CD4-positive, alpha-beta memory T cell (primary cell): ENCODE data around the gene RPS27. TPM values are rescaled to one million over a fixed set of nuclear protein-coding genes. Genes with fewer than 3 reads are reported as not detected.

Source experiments
- CTCF ChIA-PET: fragments of 350-600 bp; sonication (Branson Sonifier 250); formaldehyde crosslinking; loops from one replicate; lab custom pipeline; 2021; ENCODE audit warnings: inconsistent platforms; ENCODE audit not compliant: partially characterized antibody; lab: Charles Lee
- POLR2A ChIA-PET: fragments of 350-600 bp; sonication (Branson Sonifier 250); formaldehyde crosslinking; loops from one replicate; lab custom pipeline; 2021; ENCODE audit not compliant: partially characterized antibody; lab: Charles Lee
- DNase-seq, 5 donors: peaks; one replicate each; pipeline versions ENCODE4 v3.0.0 to v3.0.0-alpha.2; 2020 to 2022; ENCODE audit warnings: mixed read lengths in 1 of 5
- H3K27ac ChIP-seq: one replicate; pipeline ENCODE4 v1.7.0; 2013; ENCODE audit warnings: low read depth, low read length
- H3K27me3 ChIP-seq: 2 replicates; pipeline ENCODE4 v1.7.0; 2013; ENCODE audit warnings: mild to moderate bottlenecking, low read length, moderate library complexity; ENCODE audit not compliant: insufficient read depth
- H3K36me3 ChIP-seq: 2 replicates; pipeline ENCODE4 v1.7.0; 2013; ENCODE audit warnings: mild to moderate bottlenecking, low read length, moderate library complexity; ENCODE audit not compliant: insufficient read depth
- H3K4me1 ChIP-seq: 2 replicates; pipeline ENCODE4 v1.7.0; 2013; ENCODE audit warnings: mild to moderate bottlenecking, low read length, moderate library complexity; ENCODE audit not compliant: insufficient read depth
- H3K4me3 ChIP-seq, 2 donors: one replicate each; pipeline ENCODE4 v1.7.0; 2013; ENCODE audit warnings: low read length in 2 of 2, mild to moderate bottlenecking in 1 of 2
- H3K9me3 ChIP-seq, 2 donors: one replicate each; pipeline ENCODE4 v1.7.0; 2013; ENCODE audit warnings: low read length in 2 of 2, control low read depth in 1 of 2; ENCODE audit not compliant: control insufficient read depth in 1 of 2
- H3K27ac Mint-ChIP-seq, 7 donors: one replicate each; pipeline ENCODE4 v1.8.0; 2020 to 2021; ENCODE audit warnings: mixed read lengths in 7 of 7, mild to moderate bottlenecking in 6 of 7, inconsistent platforms in 3 of 7, moderate library complexity in 3 of 7
- H3K27me3 Mint-ChIP-seq, 2 donors: one replicate each; pipeline ENCODE4 v1.8.0; 2020 to 2021; ENCODE audit warnings: mixed read lengths in 2 of 2
- H3K36me3 Mint-ChIP-seq, 2 donors: one replicate each; pipeline ENCODE4 v1.8.0; 2020 to 2021; ENCODE audit warnings: mixed read lengths in 2 of 2, inconsistent platforms in 1 of 2, mild to moderate bottlenecking in 1 of 2
- H3K4me1 Mint-ChIP-seq, 4 donors: one replicate each; pipeline ENCODE4 v1.8.0; 2020 to 2021; ENCODE audit warnings: mixed read lengths in 4 of 4, mild to moderate bottlenecking in 1 of 4
- H3K4me3 Mint-ChIP-seq, 8 donors: one replicate each; pipeline ENCODE4 v1.8.0; 2020 to 2021; ENCODE audit warnings: mixed read lengths in 8 of 8, mild to moderate bottlenecking in 7 of 8, moderate library complexity in 6 of 8, inconsistent platforms in 3 of 8
- H3K9me3 Mint-ChIP-seq, 8 donors: one replicate each; pipeline ENCODE4 v1.8.0; 2020 to 2021; ENCODE audit warnings: mixed read lengths in 8 of 8, mild to moderate bottlenecking in 5 of 8, inconsistent platforms in 3 of 8, moderate library complexity in 1 of 8
- intact Hi-C: fragments of 100-400 bp; cut with micrococcal nuclease; formaldehyde crosslinking; loops from one replicate; pipeline ENCODE4 v1.15.1; 2023
- polyA plus RNA-seq, 2 donors: library from polyadenylated mRNA; unstranded; fragments of 300-500 nt; fragmentation: Illumina TruSeq; gene quantifications; one replicate each; pipeline ENCODE4 v1.2.3, GENCODE V29; 2021
- total RNA-seq, 2 experiments: library from RNA; stranded (reverse); gene quantifications; one replicate each; pipeline ENCODE4 v1.2.3, GENCODE V29; 2021

RPS27 gene
- total and polyA plus RNA-seq, 4 experiments from 2014 or later: 6,785 to 21,324 (median 12,054) TPM

DNA sequence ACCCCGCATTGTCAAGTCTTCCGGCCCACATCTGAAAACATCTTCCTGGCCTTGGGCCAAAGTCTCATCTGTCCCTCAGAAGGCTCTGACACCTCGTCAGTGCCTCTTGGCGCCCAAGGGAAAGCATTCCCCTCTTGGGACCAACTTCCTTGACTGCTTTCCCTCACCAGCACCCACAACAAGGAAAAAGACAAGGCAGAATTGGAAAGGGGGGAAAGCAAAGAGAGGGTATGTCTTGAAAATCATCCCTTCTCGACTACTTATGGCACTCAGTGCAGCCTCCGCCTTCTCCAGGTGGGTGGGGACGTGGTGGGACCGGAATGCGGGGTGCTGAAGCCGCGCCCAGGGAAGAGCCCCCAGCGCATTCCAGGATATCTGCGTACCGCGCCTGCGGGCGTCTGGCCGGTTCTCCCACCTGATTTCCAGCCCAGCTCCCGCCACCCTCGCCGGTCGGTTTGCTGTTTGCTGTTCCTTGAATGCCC, 26.7 kb upstream of the RPS27 start:
- Mint-ChIP-seq H3K27me3 (no peaks in the 10 kb centered on the region), H3K27ac (peak overlapping the region; percentile 86 to 98 (median 97)), H3K4me1 (peaks cover 37 to 64% (median 51%) of the 10 kb centered on the region in 4 donors), H3K9me3 (no peaks in the 10 kb centered on the region), H3K36me3 (peaks cover 0 to 26% of the 10 kb centered on the region in 2 donors), H3K4me3 (peak overlapping the region; percentile 90 to 98 (median 94))
- H3K27ac ChIP-seq: peak overlapping the region; percentile 91
- no peak for DNase-seq
- ChIA-PET CTCF (interaction anchor here (1.6 to 8.4 kb wide), 5 partner anchors 12 to 40 kb away, joined by 5 to 70 read pairs (median 12); partner anchors contain the start of genes DENND4B, JTB and RAB13), POLR2A (interaction anchor here (1.1 to 3.3 kb wide), 7 partner anchors 9 to 166 kb away, joined by 3 to 70 read pairs (median 22); partner anchors contain the start of genes DENND4B, GATAD2B, JTB and RPS27)
- no peaks in the 10 kb centered on the region for H3K36me3 ChIP-seq
- intact Hi-C loops: loop anchor here (1.0 kb wide), 1 partner anchor 41 kb away; no protein-coding TSS in a partner anchor
- H3K27me3 ChIP-seq: no peaks in the 10 kb centered on the region
- H3K4me3 ChIP-seq: peak overlapping the region; percentile 55 to 80
- H3K9me3 ChIP-seq: no peaks in the 10 kb centered on the region
- H3K4me1 ChIP-seq: peaks cover 54% of the 10 kb centered on the region

GRCh38 chr1:153967107-153967999, 23.2 kb upstream of the RPS27 start, which contains the start of gene CREB3L4:
CREB3L4 (plus strand) TSS chr1:153967902; CDS start chr1:153968526, 624 bp downstream.
- ChIA-PET CTCF (interaction anchor here (0.5 to 8.4 kb wide), 14 partner anchors 9 to 307 kb away, joined by 3 to 70 read pairs (median 5); partner anchors contain the start of genes CRTC2, DENND4B, GATAD2B and JTB), POLR2A (interaction anchor here (0.7 to 5.1 kb wide), 23 partner anchors 9 to 1043 kb away, joined by 3 to 148 read pairs (median 6); partner anchors contain the start of genes CRTC2, DENND4B, GATAD2B and HAX1)
- H3K27me3 Mint-ChIP-seq: no peaks in the 10 kb centered on the region
- Histone ChIP-seq H3K9me3 (no peaks in the 10 kb centered on the region), H3K4me3 (peak within 1 kb of the TSS; percentile 45 to 66), H3K36me3 (no peaks in the 10 kb centered on the region), H3K27ac (peak within 1 kb of the TSS; percentile 89), H3K4me1 (peaks cover 46% of the 10 kb centered on the region), H3K27me3 (no peaks in the 10 kb centered on the region)
- DNase-seq: peak; percentile 82 to 91 (median 87)
- H3K9me3 Mint-ChIP-seq: no peaks in the 10 kb centered on the region
- H3K4me3 Mint-ChIP-seq: peak within 1 kb of the TSS; percentile 86 to 97 (median 92)
- H3K27ac Mint-ChIP-seq: peak within 1 kb of the TSS; percentile 95 to 99 (median 96)
- H3K36me3 Mint-ChIP-seq: peaks cover 0 to 14% of the 10 kb centered on the region in 2 donors
- intact Hi-C loops: loop anchor here (1.0 kb wide), 4 partner anchors 9 to 44 kb away; partner anchors contain the start of genes CRTC2, DENND4B and JTB
- peaks cover 29 to 60% (median 47%) of the 10 kb centered on the region in 4 donors for H3K4me1 Mint-ChIP-seq

- peaks cover 0 to 11% of the 10 kb centered on the region in 2 donors for H3K36me3 Mint-ChIP-seq
- H3K9me3 ChIP-seq: no peaks in the 10 kb centered on the region
- H3K4me1 Mint-ChIP-seq: peaks cover 24 to 60% (median 45%) of the 10 kb centered on the region in 4 donors
- H3K27me3 ChIP-seq: no peaks in the 10 kb centered on the region
- intact Hi-C loops: loop anchor here (1.0 kb wide), 4 partner anchors 9 to 45 kb away; partner anchors contain the start of genes CRTC2, DENND4B and JTB
- ChIA-PET CTCF (interaction anchor here (0.5 to 8.4 kb wide), 13 partner anchors 8 to 308 kb away, joined by 3 to 70 read pairs (median 6); partner anchors contain the start of genes CRTC2, DENND4B, GATAD2B and JTB), POLR2A (interaction anchor here (1.0 to 5.1 kb wide), 17 partner anchors 9 to 305 kb away, joined by 3 to 148 read pairs (median 7); partner anchors contain the start of genes CRTC2, DENND4B, GATAD2B and HAX1)
- H3K4me3 ChIP-seq: peak overlapping the region in 1 of 2 donors; percentile 66
- no peaks in the 10 kb centered on the region for H3K27me3 Mint-ChIP-seq
- H3K4me3 Mint-ChIP-seq: peak overlapping the region; percentile 86 to 97 (median 92)
- DNase-seq: no peak
- no peaks in the 10 kb centered on the region for H3K9me3 Mint-ChIP-seq
- peak overlapping the region; percentile 95 to 99 (median 96) for H3K27ac Mint-ChIP-seq
- H3K36me3 ChIP-seq: peaks cover 4% of the 10 kb centered on the region
- H3K4me1 ChIP-seq: peaks cover 39% of the 10 kb centered on the region
- H3K27ac ChIP-seq: peak overlapping the region; percentile 89
Observed at GRCh38 chr1:153968000-153968363, 22.6 kb upstream of the RPS27 start.

DNA sequence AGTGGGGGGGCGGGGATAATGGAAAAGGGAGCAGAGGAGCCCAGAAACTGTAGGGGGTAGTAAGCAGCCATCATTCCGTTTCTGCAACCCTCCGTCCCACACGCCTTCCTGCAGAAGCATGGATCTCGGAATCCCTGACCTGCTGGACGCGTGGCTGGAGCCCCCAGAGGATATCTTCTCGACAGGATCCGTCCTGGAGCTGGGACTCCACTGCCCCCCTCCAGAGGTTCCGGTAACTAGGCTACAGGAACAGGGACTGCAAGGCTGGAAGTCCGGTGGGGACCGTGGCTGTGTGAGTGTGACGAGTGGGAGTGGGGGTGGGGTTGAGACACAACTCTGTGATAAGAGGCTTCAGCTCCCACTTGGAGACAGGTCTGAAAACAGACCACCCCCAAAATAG, 22.2 kb upstream of the RPS27 start:
- intact Hi-C loops: no loop called here
- Mint-ChIP-seq H3K9me3 (no peaks in the 10 kb centered on the region), H3K36me3 (peaks cover 0 to 14% of the 10 kb centered on the region in 2 donors), H3K4me1 (peaks cover 24 to 58% (median 42%) of the 10 kb centered on the region in 4 donors), H3K27me3 (no peaks in the 10 kb centered on the region), H3K27ac (peak overlapping the region; percentile 29 to 99 (median 96)), H3K4me3 (peak overlapping the region in 5 of 8 donors; percentile 15 to 93 (median 43))
- Histone ChIP-seq H3K4me1 (peaks cover 39% of the 10 kb centered on the region), H3K27ac (peak overlapping the region; percentile 89), H3K9me3 (no peaks in the 10 kb centered on the region), H3K36me3 (peaks cover 8% of the 10 kb centered on the region), H3K27me3 (no peaks in the 10 kb centered on the region), H3K4me3 (no peak overlapping the region)
- CTCF ChIA-PET: interaction anchor here (0.5 to 8.4 kb wide), 9 partner anchors 8 to 308 kb away, joined by 3 to 70 read pairs (median 7); partner anchors contain the start of genes CRTC2, DENND4B, JTB and RAB13
- no peak for DNase-seq
- POLR2A ChIA-PET: interaction anchor here (1.2 to 5.1 kb wide), 11 partner anchors 8 to 304 kb away, joined by 3 to 148 read pairs (median 11); partner anchors contain the start of genes CRTC2, DENND4B, GATAD2B and HAX1

DNA sequence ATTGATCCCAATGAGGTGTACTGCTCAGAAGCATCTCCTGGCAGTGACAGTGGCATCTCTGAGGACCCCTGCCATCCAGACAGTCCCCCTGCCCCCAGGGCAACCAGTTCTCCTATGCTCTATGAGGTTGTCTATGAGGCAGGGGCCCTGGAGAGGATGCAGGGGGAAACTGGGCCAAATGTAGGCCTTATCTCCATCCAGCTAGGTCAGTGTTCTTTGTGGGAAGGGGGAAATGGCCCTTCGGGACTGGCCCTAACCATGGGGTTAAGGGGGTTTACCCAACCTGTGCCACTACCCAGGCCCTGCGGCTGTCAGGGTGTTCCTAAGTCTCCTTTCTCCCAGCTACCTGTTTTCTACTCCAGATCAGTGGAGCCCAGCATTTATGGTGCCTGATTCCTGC, 21.6 kb upstream of the RPS27 start:
- peaks cover under 1 to 14% of the 10 kb centered on the region in 2 donors for H3K36me3 Mint-ChIP-seq
- POLR2A ChIA-PET: interaction anchor here (4.0 to 5.1 kb wide), 5 partner anchors 8 to 47 kb away, joined by 56 to 148 read pairs (median 93); partner anchors contain the start of genes CRTC2, DENND4B, GATAD2B and JTB
- H3K4me1 Mint-ChIP-seq: peaks cover 19 to 54% (median 37%) of the 10 kb centered on the region in 4 donors
- DNase-seq: no peak
- H3K36me3 ChIP-seq: peaks cover 14% of the 10 kb centered on the region
- CTCF ChIA-PET: interaction anchor here (2.1 to 8.4 kb wide), 4 partner anchors 11 to 23 kb away, joined by 7 to 70 read pairs (median 26); partner anchors contain the start of genes CRTC2, DENND4B and RAB13
- H3K4me1 ChIP-seq: peaks cover 36% of the 10 kb centered on the region
- intact Hi-C loops: no loop called here
- no peaks in the 10 kb centered on the region for H3K9me3 Mint-ChIP-seq
- H3K9me3 ChIP-seq: no peaks in the 10 kb centered on the region
- H3K27ac ChIP-seq: no peak overlapping the region
- peak overlapping the region in 1 of 8 donors; percentile 72 for H3K4me3 Mint-ChIP-seq
- no peaks in the 10 kb centered on the region for H3K27me3 Mint-ChIP-seq
- no peaks in the 10 kb centered on the region for H3K27me3 ChIP-seq
- H3K4me3 ChIP-seq: no peak overlapping the region
- H3K27ac Mint-ChIP-seq: peak overlapping the region; percentile 73 to 96 (median 85)

DNA sequence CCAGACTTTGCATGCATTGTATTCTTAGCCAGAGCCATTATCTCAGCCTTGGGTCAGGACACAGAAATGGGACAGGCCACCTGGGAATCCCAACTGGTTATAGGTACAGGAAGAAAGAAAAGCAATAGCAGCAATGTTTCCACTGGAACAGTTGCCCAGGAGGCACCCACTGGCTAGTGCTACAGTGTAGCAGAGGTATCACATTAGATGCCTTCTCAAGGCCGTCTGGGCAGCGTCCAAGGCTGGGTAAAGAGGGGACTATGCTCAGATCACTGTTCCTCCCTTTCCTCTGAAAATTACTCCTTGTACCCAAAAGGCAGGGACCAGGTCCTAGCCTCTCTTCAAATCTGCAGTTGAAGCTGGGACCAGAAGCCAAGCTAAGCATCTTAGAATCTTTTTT, 20.2 kb upstream of the RPS27 start:
- Histone ChIP-seq H3K4me1 (peaks cover 29% of the 10 kb centered on the region), H3K36me3 (peaks cover 22% of the 10 kb centered on the region), H3K9me3 (no peaks in the 10 kb centered on the region), H3K4me3 (no peak overlapping the region), H3K27ac (no peak overlapping the region), H3K27me3 (no peaks in the 10 kb centered on the region)
- peaks cover 9 to 24% of the 10 kb centered on the region in 2 donors for H3K36me3 Mint-ChIP-seq
- no peak overlapping the region for H3K4me3 Mint-ChIP-seq
- no peaks in the 10 kb centered on the region for H3K9me3 Mint-ChIP-seq
- DNase-seq: no peak
- H3K4me1 Mint-ChIP-seq: peaks cover 19 to 59% (median 35%) of the 10 kb centered on the region in 4 donors
- intact Hi-C loops: no loop called here
- no peaks in the 10 kb centered on the region for H3K27me3 Mint-ChIP-seq
- CTCF ChIA-PET: interaction anchor here (0.7 kb wide), 2 partner anchors 17 to 27 kb away, joined by 4 read pairs; no protein-coding TSS in a partner anchor
- H3K27ac Mint-ChIP-seq: peak overlapping the region in 4 of 7 donors; percentile 41 to 76 (median 54)
- POLR2A ChIA-PET: interaction anchor here (0.9 to 1.2 kb wide), 2 partner anchors 14 to 189 kb away, joined by 3 read pairs; no protein-coding TSS in a partner anchor
